SK-N-SH treated with all-trans-retinoic acid at 6 μM for 48 hours (cell line): Measurements from ENCODE around the gene PLCB4.

Experiments used
- ATAC-seq: fragments of 200-7000 bp; cut with Tn5 transposase; 3 replicates; pipeline ENCODE4 v1.9.1; 2020; ENCODE audit warnings: mild to moderate bottlenecking, moderate library complexity
- ARNTL ChIP-seq: fragments of 450-650 bp; formaldehyde crosslinking; IDR thresholded peaks from 2 replicates; pipeline ENCODE4 v1.5.0; 2020; ENCODE audit warnings: low read depth, mild to moderate bottlenecking, moderate library complexity, borderline replicate concordance
- BACH2 ChIP-seq: fragments of 250-450 bp; sonication (Bioruptor Pico); IDR thresholded peaks from 2 replicates; pipeline ENCODE4 v1.9.0; 2021; ENCODE audit warnings: mild to moderate bottlenecking, borderline replicate concordance
- CREB5 ChIP-seq: fragments of 250-450 bp; sonication (Bioruptor Pico); IDR thresholded peaks from 2 replicates; pipeline ENCODE4 v1.5.1; 2020; ENCODE audit warnings: low read depth, mild to moderate bottlenecking, moderate library complexity
- CSDC2 ChIP-seq: fragments of 250-450 bp; sonication (Bioruptor Pico); IDR thresholded peaks from 2 replicates; pipeline ENCODE4 v1.5.0; 2020; ENCODE audit warnings: mild to moderate bottlenecking, moderate library complexity
- ESRRG ChIP-seq: fragments of 250-450 bp; sonication (Bioruptor Pico); IDR thresholded peaks from 2 replicates; pipeline ENCODE4 v1.6.1; 2021; ENCODE audit warnings: mild to moderate bottlenecking
- GLIS3 ChIP-seq: fragments of 250-450 bp; sonication (Bioruptor Pico); IDR thresholded peaks from 2 replicates; pipeline ENCODE4 v1.5.0; 2020; ENCODE audit warnings: mild to moderate bottlenecking, moderate library complexity
- ISL1 ChIP-seq: fragments of 250-450 bp; sonication (Bioruptor Pico); IDR thresholded peaks from 2 replicates; pipeline ENCODE4 v2.1.2; 2022; ENCODE audit warnings: mild to moderate bottlenecking, moderate library complexity
- OSR1 ChIP-seq: fragments of 250-450 bp; sonication (Bioruptor Pico); IDR thresholded peaks from 2 replicates; pipeline ENCODE4 v1.8.0; 2022; ENCODE audit warnings: moderate library complexity, mild to moderate bottlenecking, inconsistent platforms
- PATZ1 ChIP-seq: fragments of 250-450 bp; sonication (Bioruptor Pico); IDR thresholded peaks from 2 replicates; pipeline ENCODE4 v1.8.0; 2020; ENCODE audit warnings: mild to moderate bottlenecking, moderate library complexity, borderline replicate concordance
- PPARA ChIP-seq: fragments of 250-450 bp; sonication (Bioruptor Pico); IDR thresholded peaks from 2 replicates; pipeline ENCODE4 v1.5.0; 2020; ENCODE audit warnings: mild to moderate bottlenecking, borderline replicate concordance
- RARB ChIP-seq: fragments of 250-450 bp; sonication (Bioruptor Pico); IDR thresholded peaks from 2 replicates; pipeline ENCODE4 v1.8.0; 2021; ENCODE audit warnings: mild to moderate bottlenecking, moderate library complexity
- SNAI2 ChIP-seq: fragments of 250-450 bp; sonication (Bioruptor Pico); IDR thresholded peaks from 2 replicates; pipeline ENCODE4 v1.5.0; 2020; ENCODE audit warnings: mild to moderate bottlenecking, moderate library complexity
- TCF4 ChIP-seq: fragments of 250-450 bp; sonication (Bioruptor Pico); IDR thresholded peaks from 2 replicates; pipeline ENCODE4 v1.8.0; 2021; ENCODE audit warnings: mild to moderate bottlenecking, moderate library complexity, borderline replicate concordance
- TOX ChIP-seq: fragments of 250-450 bp; sonication (Bioruptor Pico); IDR thresholded peaks from 2 replicates; pipeline ENCODE4 v1.8.0; 2021; ENCODE audit warnings: mild to moderate bottlenecking, moderate library complexity, borderline replicate concordance
- ZC3H10 ChIP-seq: fragments of 250-450 bp; sonication (Bioruptor Pico); IDR thresholded peaks from 2 replicates; pipeline ENCODE4 v1.5.1; 2021; ENCODE audit warnings: mild to moderate bottlenecking, moderate library complexity
- ZFP3 ChIP-seq: fragments of 250-450 bp; sonication (Bioruptor Pico); IDR thresholded peaks from 2 replicates; pipeline ENCODE4 v1.5.0; 2020; ENCODE audit warnings: mild to moderate bottlenecking, moderate library complexity
- ZNF565 ChIP-seq: fragments of 450-650 bp; formaldehyde crosslinking; conservative IDR thresholded peaks from 2 replicates; pipeline ENCODE4 v1.5.0; 2020; ENCODE audit warnings: low read depth, mild to moderate bottlenecking, moderate library complexity
- ZNF70 ChIP-seq: fragments of 450-650 bp; formaldehyde crosslinking; IDR thresholded peaks from 2 replicates; pipeline ENCODE4 v1.5.0; 2020; ENCODE audit warnings: mild to moderate bottlenecking, moderate library complexity
- ZNF8 ChIP-seq: fragments of 450-650 bp; formaldehyde crosslinking; IDR thresholded peaks from 2 replicates; pipeline ENCODE4 v1.5.0; 2020; ENCODE audit warnings: mild to moderate bottlenecking, moderate library complexity
- TF ChIP-seq, protein P1 (sequence below): fragments of 250-450 bp; sonication (Bioruptor Pico); IDR thresholded peaks from 2 replicates; pipeline ENCODE4 v1.5.0; 2020; ENCODE audit warnings: mild to moderate bottlenecking, moderate library complexity
- TF ChIP-seq, protein P2 (sequence below): fragments of 250-450 bp; sonication (Bioruptor Pico); IDR thresholded peaks from 2 replicates; pipeline ENCODE4 v1.5.1; 2021; ENCODE audit warnings: mild to moderate bottlenecking, moderate library complexity

The PLCB4 gene

GRCh38 chr20:9392892-9393857, 324.3 kb downstream of the PLCB4 start:
- peak; percentile 100 for ATAC-seq

DNA sequence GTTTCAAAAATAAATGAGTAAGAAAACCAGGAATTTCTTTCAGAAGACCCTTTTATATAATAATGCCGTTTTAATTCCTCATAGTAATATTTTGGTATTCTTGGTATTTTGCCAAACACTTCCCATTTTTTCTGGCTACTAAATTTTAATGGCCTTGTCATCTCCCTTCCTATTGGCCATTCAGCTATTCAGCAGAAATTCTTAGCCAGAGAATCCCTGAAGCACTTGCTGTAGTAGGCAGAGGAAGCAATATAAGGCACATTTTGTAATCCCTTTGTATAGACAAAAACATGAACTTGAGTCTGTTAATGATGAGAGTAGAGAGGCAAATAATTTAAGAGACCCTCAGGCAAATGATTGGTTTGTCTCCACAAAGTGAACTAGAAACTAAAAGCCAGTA, 327.1 kb downstream of the PLCB4 start:
- no peak for TF ChIP-seq RARB (CRISPR knock-in tag)
- TF ChIP-seq ISL1 (CRISPR knock-in tag): no peak
- TF ChIP-seq ESRRG (CRISPR knock-in tag): no peak
- no peak for TF ChIP-seq GLIS3
- TF ChIP-seq ZNF565 (CRISPR knock-in tag): no peak
- no peak for TF ChIP-seq CSDC2 (CRISPR knock-in tag)
- TF ChIP-seq TCF4 (CRISPR knock-in tag): no peak
- TF ChIP-seq, protein P1, sequence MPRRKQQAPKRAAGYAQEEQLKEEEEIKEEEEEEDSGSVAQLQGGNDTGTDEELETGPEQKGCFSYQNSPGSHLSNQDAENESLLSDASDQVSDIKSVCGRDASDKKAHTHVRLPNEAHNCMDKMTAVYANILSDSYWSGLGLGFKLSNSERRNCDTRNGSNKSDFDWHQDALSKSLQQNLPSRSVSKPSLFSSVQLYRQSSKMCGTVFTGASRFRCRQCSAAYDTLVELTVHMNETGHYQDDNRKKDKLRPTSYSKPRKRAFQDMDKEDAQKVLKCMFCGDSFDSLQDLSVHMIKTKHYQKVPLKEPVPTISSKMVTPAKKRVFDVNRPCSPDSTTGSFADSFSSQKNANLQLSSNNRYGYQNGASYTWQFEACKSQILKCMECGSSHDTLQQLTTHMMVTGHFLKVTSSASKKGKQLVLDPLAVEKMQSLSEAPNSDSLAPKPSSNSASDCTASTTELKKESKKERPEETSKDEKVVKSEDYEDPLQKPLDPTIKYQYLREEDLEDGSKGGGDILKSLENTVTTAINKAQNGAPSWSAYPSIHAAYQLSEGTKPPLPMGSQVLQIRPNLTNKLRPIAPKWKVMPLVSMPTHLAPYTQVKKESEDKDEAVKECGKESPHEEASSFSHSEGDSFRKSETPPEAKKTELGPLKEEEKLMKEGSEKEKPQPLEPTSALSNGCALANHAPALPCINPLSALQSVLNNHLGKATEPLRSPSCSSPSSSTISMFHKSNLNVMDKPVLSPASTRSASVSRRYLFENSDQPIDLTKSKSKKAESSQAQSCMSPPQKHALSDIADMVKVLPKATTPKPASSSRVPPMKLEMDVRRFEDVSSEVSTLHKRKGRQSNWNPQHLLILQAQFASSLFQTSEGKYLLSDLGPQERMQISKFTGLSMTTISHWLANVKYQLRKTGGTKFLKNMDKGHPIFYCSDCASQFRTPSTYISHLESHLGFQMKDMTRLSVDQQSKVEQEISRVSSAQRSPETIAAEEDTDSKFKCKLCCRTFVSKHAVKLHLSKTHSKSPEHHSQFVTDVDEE: no peak
- no peak for TF ChIP-seq ZNF70 (CRISPR knock-in tag)
- TF ChIP-seq BACH2 (CRISPR knock-in tag): no peak
- no peak for TF ChIP-seq ZC3H10 (CRISPR knock-in tag)
- TF ChIP-seq CREB5 (CRISPR knock-in tag): no peak
- no peak for TF ChIP-seq ZFP3 (CRISPR knock-in tag)
- TF ChIP-seq PATZ1: no peak
- no peak for TF ChIP-seq TOX (CRISPR knock-in tag)
- TF ChIP-seq ARNTL: no peak
- TF ChIP-seq ZNF8: no peak
- no peak for ATAC-seq

More at GRCh38 chr20:9392892-9393857, 324.3 kb downstream of the PLCB4 start:
- TF ChIP-seq TCF4 (CRISPR knock-in tag): no peak
- no peak for TF ChIP-seq ZNF8
- TF ChIP-seq PPARA (CRISPR knock-in tag): no peak
- TF ChIP-seq ZC3H10 (CRISPR knock-in tag): no peak
- TF ChIP-seq CSDC2 (CRISPR knock-in tag): no peak
- TF ChIP-seq ZFP3 (CRISPR knock-in tag): no peak
- TF ChIP-seq PATZ1: no peak
- no peak for TF ChIP-seq GLIS3
- no peak for TF ChIP-seq OSR1
- no peak for TF ChIP-seq RARB (CRISPR knock-in tag)
- TF ChIP-seq ARNTL: no peak
- TF ChIP-seq ESRRG (CRISPR knock-in tag): no peak
- TF ChIP-seq CREB5 (CRISPR knock-in tag): no peak
- TF ChIP-seq ZNF565 (CRISPR knock-in tag): no peak
- no peak for TF ChIP-seq TOX (CRISPR knock-in tag)
- TF ChIP-seq, protein P2, sequence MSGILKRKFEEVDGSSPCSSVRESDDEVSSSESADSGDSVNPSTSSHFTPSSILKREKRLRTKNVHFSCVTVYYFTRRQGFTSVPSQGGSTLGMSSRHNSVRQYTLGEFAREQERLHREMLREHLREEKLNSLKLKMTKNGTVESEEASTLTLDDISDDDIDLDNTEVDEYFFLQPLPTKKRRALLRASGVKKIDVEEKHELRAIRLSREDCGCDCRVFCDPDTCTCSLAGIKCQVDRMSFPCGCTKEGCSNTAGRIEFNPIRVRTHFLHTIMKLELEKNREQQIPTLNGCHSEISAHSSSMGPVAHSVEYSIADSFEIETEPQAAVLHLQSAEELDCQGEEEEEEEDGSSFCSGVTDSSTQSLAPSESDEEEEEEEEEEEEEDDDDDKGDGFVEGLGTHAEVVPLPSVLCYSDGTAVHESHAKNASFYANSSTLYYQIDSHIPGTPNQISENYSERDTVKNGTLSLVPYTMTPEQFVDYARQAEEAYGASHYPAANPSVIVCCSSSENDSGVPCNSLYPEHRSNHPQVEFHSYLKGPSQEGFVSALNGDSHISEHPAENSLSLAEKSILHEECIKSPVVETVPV: no peak
- no peak for TF ChIP-seq SNAI2
- no peak for TF ChIP-seq ISL1 (CRISPR knock-in tag)
